Psoas muscle (tissue), 8 donors: Measurements from ENCODE around the gene TNMD. TPM values are rescaled to one million over a fixed set of nuclear protein-coding genes. Genes with fewer than 3 reads are reported as not detected.

ENCODE experiments used
- ATAC-seq, 4 donors: fragments of 200-7000 bp; cut with Tn5 transposase; one replicate each; pipeline ENCODE4 v1.9.1; 2020; ENCODE audit warnings: moderate library complexity in 3 of 4, mild to moderate bottlenecking in 2 of 4
- DNase-seq, 2 donors: peaks; one replicate each; pipeline ENCODE4 v3.0.0-alpha.2; 2020
- H3K27ac ChIP-seq: fragments of 200-600 bp; one replicate; pipeline ENCODE4 v1.8.0; 2022
- H3K27me3 ChIP-seq, 3 donors: fragments of 200-600 bp in 1 of 3; one replicate each; pipeline versions ENCODE4 v1.6.1 to v1.8.0; 2013 to 2022; ENCODE audit warnings: low read length in 2 of 3, mild to moderate bottlenecking in 2 of 3, moderate library complexity in 1 of 3; ENCODE audit not compliant: insufficient read depth in 3 of 3
- H3K36me3 ChIP-seq, 2 donors: fragments of 200-600 bp in 1 of 2; one replicate each; pipeline versions ENCODE4 v1.6.1 to v1.8.0; 2013 to 2022; ENCODE audit warnings: low read depth in 1 of 2, mild to moderate bottlenecking in 1 of 2, moderate library complexity in 1 of 2; ENCODE audit not compliant: insufficient read depth in 1 of 2
- H3K4me1 ChIP-seq: fragments of 200-600 bp; one replicate; pipeline ENCODE4 v1.8.0; 2022
- H3K4me3 ChIP-seq: fragments of 200-600 bp; one replicate; pipeline ENCODE4 v1.8.0; 2022; ENCODE audit warnings: mild to moderate bottlenecking
- H3K9me3 ChIP-seq: fragments of 200-600 bp; one replicate; pipeline ENCODE4 v1.8.0; 2022
- CTCF ChIP-seq: fragments of 200-600 bp; IDR thresholded peaks from one replicate; pipeline ENCODE4 v1.8.0; 2022; ENCODE audit warnings: antibody characterized with exemption
- WGBS, 3 donors: extraction: QIAGEN DNeasy Blood & Tissue Kit; methylation state at CpG; one replicate each; pipeline versions ENCODE4 v1.1.6 to v1.1.7; 2013; 5-methylcytosine and 5-hydroxymethylcytosine counted together
- intact Hi-C, 2 donors: fragments of 100-400 bp; cut with DNase I; formaldehyde crosslinking; loops; one replicate each; pipeline versions ENCODE4 v1.11.0 to v1.14.2; 2022
- polyA plus RNA-seq, 3 donors: library from polyadenylated mRNA; stranded (reverse); fragments of 200-250 nt; gene quantifications; one replicate each; pipeline ENCODE4 v1.2.3, GENCODE V29; 2013
- total RNA-seq, 4 donors: library from RNA; stranded (reverse); fragmentation: NEBNext Ultra II Directional in 2 of 4; extraction: Animal tissue kit (Norgen Biotek cat#: 25700) in 2 of 4; gene quantifications; one replicate each; pipeline versions ENCODE4 v1.2.1 to v1.2.4, GENCODE V29; 2021 to 2023
- donor health status: healthy with polysubstance abuse.
- donor health status: DM: no; HTN: no; CAD: no; lungs with moderate emphysema.
- donor health status: Bipolar disorder and iron deficiency.
- donor health status: healthy.
- donor health status: DM: yes; HTN: yes; CAD: no.
- donor health status: DM: no; HTN: no; CAD: no.
- donor health status: DM: no; HTN: no; CAD: no.
- donor health status: DM: yes; HTN: yes; CAD: no.

The TNMD gene
- total and polyA plus RNA-seq, 7 donors = 0.03 to 0.69 (median 0.06) TPM; not detected in 4

- no peak for ATAC-seq
- Histone ChIP-seq H3K27ac (no peak overlapping the region), H3K9me3 (no peaks in the 10 kb centered on the region), H3K36me3 (no peaks in the 10 kb centered on the region), H3K4me3 (no peak overlapping the region), H3K27me3 (peaks cover 0 to 28% (median 0%) of the 10 kb centered on the region in 3 donors), H3K4me1 (no peaks in the 10 kb centered on the region)
- intact Hi-C loops = no loop called here
- TF ChIP-seq CTCF = no peak
- no peak for DNase-seq
- 10 to 29% (median 21%) methylated on average over 2 of the region's 2 CpGs for whole genome bisulfite sequencing, 3 donors
Measured at GRCh38 chrX:100593126-100593525, 8.4 kb downstream of the TNMD start.

GRCh38 chrX:100593581-100593980, 8.8 kb downstream of the TNMD start:
- Histone ChIP-seq H3K4me3 (no peak overlapping the region), H3K27me3 (peaks cover 0 to 28% (median 0%) of the 10 kb centered on the region in 3 donors), H3K27ac (no peak overlapping the region), H3K9me3 (no peaks in the 10 kb centered on the region), H3K4me1 (no peaks in the 10 kb centered on the region), H3K36me3 (no peaks in the 10 kb centered on the region)
- 2 to 17% (median 7%) methylated on average over 2 of the region's 2 CpGs for WGBS, 3 donors
- DNase-seq = no peak
- intact Hi-C loops = no loop called here
- TF ChIP-seq CTCF = no peak
- ATAC-seq = no peak

- H3K27ac ChIP-seq = no peak overlapping the region
- H3K36me3 ChIP-seq = no peaks in the 10 kb centered on the region
- no peak for TF ChIP-seq CTCF
- H3K4me1 ChIP-seq = no peaks in the 10 kb centered on the region
- no peak for ATAC-seq
- peaks cover 0 to 25% (median 0%) of the 10 kb centered on the region in 3 donors for H3K27me3 ChIP-seq
- H3K4me3 ChIP-seq = no peak overlapping the region
- DNase-seq = no peak
- WGBS, 3 donors = 48 to 59% (median 53%) methylated on average over 2 of the region's 2 CpGs
- intact Hi-C loops = no loop called here
- H3K9me3 ChIP-seq = no peaks in the 10 kb centered on the region
Measured at GRCh38 chrX:100596601-100597000, 11.9 kb downstream of the TNMD start.

GRCh38 chrX:100599456-100599855, 14.7 kb downstream of the TNMD start:
- no peak for DNase-seq
- WGBS, 3 donors = 74 to 91% (median 86%) methylated on average over 9 of the region's 9 CpGs
- Histone ChIP-seq H3K36me3 (no peaks in the 10 kb centered on the region), H3K4me1 (no peaks in the 10 kb centered on the region), H3K4me3 (no peak overlapping the region), H3K27ac (no peak overlapping the region), H3K9me3 (no peaks in the 10 kb centered on the region), H3K27me3 (peaks cover 0 to 21% (median 0%) of the 10 kb centered on the region in 3 donors)
- ATAC-seq = no peak
- TF ChIP-seq CTCF = no peak
- intact Hi-C loops = no loop called here

- Histone ChIP-seq H3K27ac (no peak overlapping the region), H3K36me3 (no peaks in the 10 kb centered on the region), H3K27me3 (peaks cover 0 to 20% (median 0%) of the 10 kb centered on the region in 3 donors), H3K4me1 (no peaks in the 10 kb centered on the region), H3K9me3 (no peaks in the 10 kb centered on the region), H3K4me3 (no peak overlapping the region)
- DNase-seq (no peak), ATAC-seq (no peak)
- TF ChIP-seq CTCF = no peak
- intact Hi-C loops = no loop called here
Measured at GRCh38 chrX:100600340-100600739, 15.6 kb downstream of the TNMD start.
